OCI-LY7 (cell line): ENCODE data around the gene CXCL6.

Experiments
- CTCF ChIP-seq: fragments of 200-600 bp; sonication (generic); conservative IDR thresholded peaks from 2 replicates; pipeline ENCODE4 v1.5.1; 2014; ENCODE audit warnings: mild to moderate bottlenecking, antibody characterized with exemption, low read length, moderate library complexity, mixed read lengths
- EZH2phosphoT487 ChIP-seq: fragments of 200-600 bp; sonication (generic); IDR thresholded peaks from 2 replicates; pipeline ENCODE4 v1.6.1; 2018; ENCODE audit warnings: low read depth, borderline replicate concordance, mild to moderate bottlenecking, mixed run types, antibody characterized with exemption, low read length, moderate library complexity, mixed read lengths

GRCh38 chr4:73842696-73843095 is 6.2 kb downstream of the CXCL6 start:
- no peak for TF ChIP-seq CTCF
- no peak for TF ChIP-seq EZH2phosphoT487
